WTC11 (cell line): ENCODE measurements around the gene NUP50. TPM values are rescaled to one million over a fixed set of nuclear protein-coding genes. Genes with fewer than 3 reads are reported as not detected.

Experiments
- ATAC-seq: fragments of 200-7000 bp; cut with Tn5 transposase; 2 replicates; pipeline ENCODE4 v1.10.0; 2021; ENCODE audit warnings: mild to moderate bottlenecking, moderate library complexity
- CTCF ChIA-PET: fragments of 300-600 bp; sonication (Branson Sonifier 250); formaldehyde crosslinking; loops from one replicate; lab custom pipeline; 2021; ENCODE audit warnings: antibody characterized with exemption; lab: Charles Lee
- POLR2A ChIA-PET: fragments of 350-600 bp; sonication (Branson Sonifier 250); formaldehyde crosslinking; loops from one replicate; lab custom pipeline; 2021; ENCODE audit warnings: antibody characterized with exemption; lab: Charles Lee
- DNase-seq: peaks from one replicate; pipeline ENCODE4 v3.0.0; 2021; ENCODE audit warnings: low spot score
- H3K27ac Mint-ChIP-seq: 2 replicates; pipeline ENCODE4 v1.8.0; 2021; ENCODE audit warnings: mixed read lengths
- H3K27me3 Mint-ChIP-seq: 2 replicates; pipeline ENCODE4 v1.8.0; 2021; ENCODE audit warnings: low read depth, mild to moderate bottlenecking, moderate library complexity, mixed read lengths
- H3K36me3 Mint-ChIP-seq: 2 replicates; pipeline ENCODE4 v1.8.0; 2021; ENCODE audit warnings: mixed read lengths
- H3K4me1 Mint-ChIP-seq: 2 replicates; pipeline ENCODE4 v1.8.0; 2022; ENCODE audit warnings: mixed read lengths
- H3K4me3 Mint-ChIP-seq: 2 replicates; pipeline ENCODE4 v1.8.0; 2021; ENCODE audit warnings: mild to moderate bottlenecking, moderate library complexity, mixed read lengths
- H3K9me3 Mint-ChIP-seq: 2 replicates; pipeline ENCODE4 v1.8.0; 2021; ENCODE audit warnings: mixed read lengths
- ELF4 ChIP-seq: sonication (generic); formaldehyde crosslinking; IDR thresholded peaks from 2 replicates; pipeline ENCODE4 v1.8.1; 2022; ENCODE audit warnings: low read depth, mild to moderate bottlenecking, moderate library complexity, missing genetic modification reagents
- EMX1 ChIP-seq: fragments of 250-450 bp; sonication (Bioruptor Pico); IDR thresholded peaks from 2 replicates; pipeline ENCODE4 v1.8.0; 2021; ENCODE audit warnings: mild to moderate bottlenecking
- FOXJ3 ChIP-seq: sonication (generic); formaldehyde crosslinking; IDR thresholded peaks from 2 replicates; pipeline ENCODE4 v1.9.0; 2021; ENCODE audit warnings: missing genetic modification reagents, mild to moderate bottlenecking, borderline replicate concordance
- MYBL2 ChIP-seq: sonication (generic); formaldehyde crosslinking; IDR thresholded peaks from 2 replicates; pipeline ENCODE4 v1.8.1; 2023; ENCODE audit warnings: mild to moderate bottlenecking, moderate library complexity, missing genetic modification reagents
- NFATC4 ChIP-seq: fragments of 250-450 bp; sonication (Bioruptor Pico); IDR thresholded peaks from 2 replicates; pipeline ENCODE4 v1.9.0; 2021; ENCODE audit warnings: mild to moderate bottlenecking
- NR2C2 ChIP-seq: sonication (generic); formaldehyde crosslinking; IDR thresholded peaks from 2 replicates; pipeline ENCODE4 v1.8.0; 2022; ENCODE audit warnings: mild to moderate bottlenecking, missing genetic modification reagents
- NR3C1 ChIP-seq: sonication (generic); formaldehyde crosslinking; conservative IDR thresholded peaks from 2 replicates; pipeline ENCODE4 v1.8.1; 2023; ENCODE audit warnings: low read depth, mild to moderate bottlenecking, missing genetic modification reagents
- RELA ChIP-seq: sonication (generic); formaldehyde crosslinking; IDR thresholded peaks from 2 replicates; pipeline ENCODE4 v1.8.1; 2022; ENCODE audit warnings: missing genetic modification reagents, mild to moderate bottlenecking, borderline replicate concordance
- RORB ChIP-seq: fragments of 250-450 bp; sonication (Bioruptor Pico); IDR thresholded peaks from 2 replicates; pipeline ENCODE4 v1.9.0; 2021; ENCODE audit warnings: mild to moderate bottlenecking
- SMAD3 ChIP-seq: sonication (generic); formaldehyde crosslinking; IDR thresholded peaks from 2 replicates; pipeline ENCODE4 v1.8.0; 2022; ENCODE audit warnings: missing genetic modification reagents, mild to moderate bottlenecking, borderline replicate concordance
- TP53 ChIP-seq: sonication (generic); formaldehyde crosslinking; IDR thresholded peaks from 2 replicates; pipeline ENCODE4 v1.8.1; 2023; ENCODE audit warnings: mild to moderate bottlenecking, missing genetic modification reagents
- ZNF121 ChIP-seq: sonication (generic); formaldehyde crosslinking; IDR thresholded peaks from 2 replicates; pipeline ENCODE4 v1.8.0; 2023; ENCODE audit warnings: missing genetic modification reagents
- ZNF138 ChIP-seq: sonication (generic); formaldehyde crosslinking; conservative IDR thresholded peaks from 2 replicates; pipeline ENCODE4 v1.8.1; 2022; ENCODE audit warnings: mild to moderate bottlenecking, moderate library complexity, missing genetic modification reagents
- total RNA-seq: library from RNA; stranded (reverse); gene quantifications from 3 replicates; pipeline ENCODE4 v1.2.3, GENCODE V29; 2021
- TF ChIP-seq, protein P1 (sequence below): fragments of 250-450 bp; sonication (Bioruptor Pico); IDR thresholded peaks from 2 replicates; pipeline ENCODE4 v1.9.0; 2021; ENCODE audit warnings: mild to moderate bottlenecking
- TF ChIP-seq, protein P2 (sequence below): sonication (generic); formaldehyde crosslinking; IDR thresholded peaks from 2 replicates; pipeline ENCODE4 v1.8.0; 2023; ENCODE audit warnings: mild to moderate bottlenecking, missing genetic modification reagents
- TF ChIP-seq, protein P3 (sequence below): fragments of 250-450 bp; sonication (Bioruptor Pico); IDR thresholded peaks from 2 replicates; pipeline ENCODE4 v1.8.0; 2021; ENCODE audit warnings: mild to moderate bottlenecking
- TF ChIP-seq, protein P4 (sequence below): fragments of 250-450 bp; sonication (Bioruptor Pico); IDR thresholded peaks from 2 replicates; pipeline ENCODE4 v1.9.0; 2021; ENCODE audit warnings: moderate library complexity, mild to moderate bottlenecking, inconsistent platforms, borderline replicate concordance
- TF ChIP-seq, protein P5 (sequence below): sonication (generic); formaldehyde crosslinking; IDR thresholded peaks from 2 replicates; pipeline ENCODE4 v1.8.0; 2022; ENCODE audit warnings: mild to moderate bottlenecking, missing genetic modification reagents
- TF ChIP-seq, protein P6 (sequence below): fragments of 200-600 bp; IDR thresholded peaks from 2 replicates; pipeline ENCODE4 v1.8.0; 2022; ENCODE audit warnings: antibody characterized with exemption
- TF ChIP-seq, protein P7 (sequence below): sonication (generic); formaldehyde crosslinking; IDR thresholded peaks from 2 replicates; pipeline ENCODE4 v1.8.0; 2023; ENCODE audit warnings: missing genetic modification reagents
- TF ChIP-seq, protein P8 (sequence below): fragments of 250-450 bp; sonication (Bioruptor Pico); IDR thresholded peaks from 2 replicates; pipeline ENCODE4 v2.1.2; 2022; ENCODE audit warnings: mild to moderate bottlenecking, moderate library complexity

The NUP50 gene
- total RNA-seq, 1 experiment from 2014 or later = 131 TPM

DNA sequence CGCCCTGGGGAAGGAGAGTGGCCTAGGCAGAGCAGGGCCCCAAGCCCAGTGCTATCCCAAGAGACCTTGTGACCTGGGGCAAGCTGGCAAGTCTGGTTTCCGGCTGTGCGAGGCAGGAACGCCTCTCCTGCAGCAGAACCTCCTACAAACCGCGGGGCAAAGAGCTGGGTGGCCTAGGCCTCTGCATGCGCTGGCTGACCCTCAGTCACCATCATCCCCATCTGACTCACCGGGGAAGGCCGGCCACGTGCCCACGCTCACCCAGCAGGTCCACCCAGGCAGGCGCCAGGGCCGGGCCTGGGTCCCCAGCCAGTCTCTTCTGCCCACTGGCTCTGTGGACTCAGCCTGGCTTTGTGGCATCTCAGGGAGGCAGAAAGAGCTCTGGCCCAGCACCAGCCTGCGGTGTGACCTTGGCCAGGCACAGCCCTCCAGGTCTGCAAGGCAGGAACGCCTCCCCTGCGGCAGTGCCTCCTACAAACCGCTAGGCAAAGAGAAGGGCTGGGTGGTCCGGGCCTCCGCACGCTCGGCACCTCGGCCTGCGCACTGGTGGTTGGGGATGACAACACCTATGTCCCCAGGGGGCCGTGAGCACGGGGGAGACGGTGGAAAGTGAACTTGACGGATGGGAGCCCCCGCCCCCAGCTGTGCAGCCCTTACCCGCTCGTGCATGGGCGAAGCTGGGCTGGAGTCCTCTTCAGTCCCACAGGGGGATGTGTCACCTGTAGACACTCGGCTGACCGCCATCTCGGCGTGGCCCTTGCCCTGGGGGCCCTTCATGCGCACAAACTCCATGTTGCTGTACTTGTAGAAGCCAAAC is 38.8 kb downstream of the NUP50 start (continued):
- TF ChIP-seq, protein P1, sequence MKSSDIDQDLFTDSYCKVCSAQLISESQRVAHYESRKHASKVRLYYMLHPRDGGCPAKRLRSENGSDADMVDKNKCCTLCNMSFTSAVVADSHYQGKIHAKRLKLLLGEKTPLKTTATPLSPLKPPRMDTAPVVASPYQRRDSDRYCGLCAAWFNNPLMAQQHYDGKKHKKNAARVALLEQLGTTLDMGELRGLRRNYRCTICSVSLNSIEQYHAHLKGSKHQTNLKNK = no peak
- TF ChIP-seq, protein P2, sequence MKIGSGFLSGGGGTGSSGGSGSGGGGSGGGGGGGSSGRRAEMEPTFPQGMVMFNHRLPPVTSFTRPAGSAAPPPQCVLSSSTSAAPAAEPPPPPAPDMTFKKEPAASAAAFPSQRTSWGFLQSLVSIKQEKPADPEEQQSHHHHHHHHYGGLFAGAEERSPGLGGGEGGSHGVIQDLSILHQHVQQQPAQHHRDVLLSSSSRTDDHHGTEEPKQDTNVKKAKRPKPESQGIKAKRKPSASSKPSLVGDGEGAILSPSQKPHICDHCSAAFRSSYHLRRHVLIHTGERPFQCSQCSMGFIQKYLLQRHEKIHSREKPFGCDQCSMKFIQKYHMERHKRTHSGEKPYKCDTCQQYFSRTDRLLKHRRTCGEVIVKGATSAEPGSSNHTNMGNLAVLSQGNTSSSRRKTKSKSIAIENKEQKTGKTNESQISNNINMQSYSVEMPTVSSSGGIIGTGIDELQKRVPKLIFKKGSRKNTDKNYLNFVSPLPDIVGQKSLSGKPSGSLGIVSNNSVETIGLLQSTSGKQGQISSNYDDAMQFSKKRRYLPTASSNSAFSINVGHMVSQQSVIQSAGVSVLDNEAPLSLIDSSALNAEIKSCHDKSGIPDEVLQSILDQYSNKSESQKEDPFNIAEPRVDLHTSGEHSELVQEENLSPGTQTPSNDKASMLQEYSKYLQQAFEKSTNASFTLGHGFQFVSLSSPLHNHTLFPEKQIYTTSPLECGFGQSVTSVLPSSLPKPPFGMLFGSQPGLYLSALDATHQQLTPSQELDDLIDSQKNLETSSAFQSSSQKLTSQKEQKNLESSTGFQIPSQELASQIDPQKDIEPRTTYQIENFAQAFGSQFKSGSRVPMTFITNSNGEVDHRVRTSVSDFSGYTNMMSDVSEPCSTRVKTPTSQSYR = no peak
- TF ChIP-seq RELA (CRISPR knock-in tag) (no peak), NR2C2 (CRISPR knock-in tag) (no peak), TP53 (no peak), NFATC4 (CRISPR knock-in tag) (no peak), ZNF138 (CRISPR knock-in tag) (no peak)

DNA sequence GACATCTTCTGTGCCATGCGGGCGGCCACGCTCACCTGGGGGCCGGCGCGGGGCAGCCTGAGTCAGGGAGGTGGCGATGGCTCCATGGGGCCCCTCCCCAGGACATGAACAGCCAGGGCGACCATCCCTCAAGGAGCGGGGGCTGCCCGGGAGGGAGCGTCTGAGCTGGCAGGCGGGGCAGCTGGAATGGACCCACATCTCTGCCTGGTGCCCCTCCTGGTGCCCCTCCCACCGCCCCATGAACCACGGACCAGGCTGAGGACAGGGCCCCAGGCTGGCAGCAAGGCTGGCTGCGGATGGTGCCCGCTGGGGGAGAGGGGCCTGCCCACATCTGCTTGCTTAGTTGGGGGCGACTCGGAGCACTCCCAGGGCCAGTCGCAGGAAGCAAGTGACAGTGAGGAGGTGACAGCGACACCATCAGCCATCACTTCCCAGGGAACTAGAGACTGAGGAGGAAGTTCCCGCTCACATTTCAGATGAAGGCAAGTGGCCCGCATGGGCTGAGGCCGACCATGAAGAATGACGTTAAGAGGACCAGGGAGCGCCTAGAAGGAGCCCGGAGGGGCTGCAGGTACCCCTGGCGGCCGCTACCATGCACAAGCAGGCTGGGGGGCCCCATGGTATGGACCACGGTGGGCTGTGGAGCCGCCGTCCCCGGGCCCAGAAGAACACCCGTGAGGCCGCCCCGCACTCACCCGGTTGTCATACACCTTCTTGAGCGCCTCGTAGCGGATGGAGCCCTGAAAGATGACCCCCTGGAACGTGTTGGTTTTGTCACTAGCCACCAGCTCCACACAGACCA is 39.6 kb downstream of the NUP50 start:
- ChIA-PET POLR2A (no interaction called here), CTCF (interaction anchor here (1.1 kb wide), 1 partner anchor 98 kb away, joined by 3 read pairs; no protein-coding TSS in a partner anchor)
- Mint-ChIP-seq H3K27me3 (no peaks in the 10 kb centered on the region), H3K4me1 (peaks cover 18% of the 10 kb centered on the region), H3K9me3 (no peaks in the 10 kb centered on the region), H3K36me3 (peaks cover 4% of the 10 kb centered on the region), H3K27ac (no peak overlapping the region), H3K4me3 (no peak overlapping the region)
- DNase-seq (no peak), ATAC-seq (no peak)
- TF ChIP-seq FOXJ3 (CRISPR knock-in tag) (no peak), SMAD3 (CRISPR knock-in tag) (no peak), MYBL2 (CRISPR knock-in tag) (no peak), NR3C1 (CRISPR knock-in tag) (no peak), EMX1 (CRISPR knock-in tag) (no peak), ELF4 (CRISPR knock-in tag) (no peak), ZNF121 (CRISPR knock-in tag) (no peak), RORB (CRISPR knock-in tag) (no peak)
- TF ChIP-seq, protein P3, sequence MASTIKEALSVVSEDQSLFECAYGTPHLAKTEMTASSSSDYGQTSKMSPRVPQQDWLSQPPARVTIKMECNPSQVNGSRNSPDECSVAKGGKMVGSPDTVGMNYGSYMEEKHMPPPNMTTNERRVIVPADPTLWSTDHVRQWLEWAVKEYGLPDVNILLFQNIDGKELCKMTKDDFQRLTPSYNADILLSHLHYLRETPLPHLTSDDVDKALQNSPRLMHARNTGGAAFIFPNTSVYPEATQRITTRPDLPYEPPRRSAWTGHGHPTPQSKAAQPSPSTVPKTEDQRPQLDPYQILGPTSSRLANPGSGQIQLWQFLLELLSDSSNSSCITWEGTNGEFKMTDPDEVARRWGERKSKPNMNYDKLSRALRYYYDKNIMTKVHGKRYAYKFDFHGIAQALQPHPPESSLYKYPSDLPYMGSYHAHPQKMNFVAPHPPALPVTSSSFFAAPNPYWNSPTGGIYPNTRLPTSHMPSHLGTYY (CRISPR knock-in tag) = no peak
- TF ChIP-seq, protein P4, sequence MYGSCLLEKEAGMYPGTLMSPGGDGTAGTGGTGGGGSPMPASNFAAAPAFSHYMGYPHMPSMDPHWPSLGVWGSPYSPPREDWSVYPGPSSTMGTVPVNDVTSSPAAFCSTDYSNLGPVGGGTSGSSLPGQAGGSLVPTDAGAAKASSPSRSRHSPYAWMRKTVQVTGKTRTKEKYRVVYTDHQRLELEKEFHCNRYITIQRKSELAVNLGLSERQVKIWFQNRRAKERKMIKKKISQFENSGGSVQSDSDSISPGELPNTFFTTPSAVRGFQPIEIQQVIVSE (CRISPR knock-in tag) = no peak
- TF ChIP-seq, protein P5, sequence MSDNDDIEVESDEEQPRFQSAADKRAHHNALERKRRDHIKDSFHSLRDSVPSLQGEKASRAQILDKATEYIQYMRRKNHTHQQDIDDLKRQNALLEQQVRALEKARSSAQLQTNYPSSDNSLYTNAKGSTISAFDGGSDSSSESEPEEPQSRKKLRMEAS (CRISPR knock-in tag) = no peak
- TF ChIP-seq, protein P6, sequence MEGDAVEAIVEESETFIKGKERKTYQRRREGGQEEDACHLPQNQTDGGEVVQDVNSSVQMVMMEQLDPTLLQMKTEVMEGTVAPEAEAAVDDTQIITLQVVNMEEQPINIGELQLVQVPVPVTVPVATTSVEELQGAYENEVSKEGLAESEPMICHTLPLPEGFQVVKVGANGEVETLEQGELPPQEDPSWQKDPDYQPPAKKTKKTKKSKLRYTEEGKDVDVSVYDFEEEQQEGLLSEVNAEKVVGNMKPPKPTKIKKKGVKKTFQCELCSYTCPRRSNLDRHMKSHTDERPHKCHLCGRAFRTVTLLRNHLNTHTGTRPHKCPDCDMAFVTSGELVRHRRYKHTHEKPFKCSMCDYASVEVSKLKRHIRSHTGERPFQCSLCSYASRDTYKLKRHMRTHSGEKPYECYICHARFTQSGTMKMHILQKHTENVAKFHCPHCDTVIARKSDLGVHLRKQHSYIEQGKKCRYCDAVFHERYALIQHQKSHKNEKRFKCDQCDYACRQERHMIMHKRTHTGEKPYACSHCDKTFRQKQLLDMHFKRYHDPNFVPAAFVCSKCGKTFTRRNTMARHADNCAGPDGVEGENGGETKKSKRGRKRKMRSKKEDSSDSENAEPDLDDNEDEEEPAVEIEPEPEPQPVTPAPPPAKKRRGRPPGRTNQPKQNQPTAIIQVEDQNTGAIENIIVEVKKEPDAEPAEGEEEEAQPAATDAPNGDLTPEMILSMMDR = no peak
- TF ChIP-seq, protein P7, sequence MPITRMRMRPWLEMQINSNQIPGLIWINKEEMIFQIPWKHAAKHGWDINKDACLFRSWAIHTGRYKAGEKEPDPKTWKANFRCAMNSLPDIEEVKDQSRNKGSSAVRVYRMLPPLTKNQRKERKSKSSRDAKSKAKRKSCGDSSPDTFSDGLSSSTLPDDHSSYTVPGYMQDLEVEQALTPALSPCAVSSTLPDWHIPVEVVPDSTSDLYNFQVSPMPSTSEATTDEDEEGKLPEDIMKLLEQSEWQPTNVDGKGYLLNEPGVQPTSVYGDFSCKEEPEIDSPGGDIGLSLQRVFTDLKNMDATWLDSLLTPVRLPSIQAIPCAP (CRISPR knock-in tag) = no peak
- TF ChIP-seq, protein P8, sequence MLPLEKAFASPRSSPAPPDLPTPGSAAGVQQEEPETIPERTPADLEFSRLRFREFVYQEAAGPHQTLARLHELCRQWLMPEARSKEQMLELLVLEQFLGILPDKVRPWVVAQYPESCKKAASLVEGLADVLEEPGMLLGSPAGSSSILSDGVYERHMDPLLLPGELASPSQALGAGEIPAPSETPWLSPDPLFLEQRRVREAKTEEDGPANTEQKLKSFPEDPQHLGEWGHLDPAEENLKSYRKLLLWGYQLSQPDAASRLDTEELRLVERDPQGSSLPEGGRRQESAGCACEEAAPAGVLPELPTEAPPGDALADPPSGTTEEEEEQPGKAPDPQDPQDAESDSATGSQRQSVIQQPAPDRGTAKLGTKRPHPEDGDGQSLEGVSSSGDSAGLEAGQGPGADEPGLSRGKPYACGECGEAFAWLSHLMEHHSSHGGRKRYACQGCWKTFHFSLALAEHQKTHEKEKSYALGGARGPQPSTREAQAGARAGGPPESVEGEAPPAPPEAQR = no peak
- TF ChIP-seq, protein P2 = no peak
